Ovary (tissue), 3 donors: ENCODE results near the gene SETD2.

ENCODE experiments used
- CTCF ChIP-seq, 3 donors: fragments of 450-650 bp in 2 of 3; fragments of 200-600 bp in 1 of 3; IDR thresholded peaks; one replicate each; pipeline versions ENCODE4 v1.5.1 to v1.8.0; 2016 to 2022; ENCODE audit warnings: antibody characterized with exemption in 3 of 3, mild to moderate bottlenecking in 1 of 3
- EP300 ChIP-seq: sonication (generic); formaldehyde crosslinking; IDR thresholded peaks from one replicate; pipeline ENCODE4 v1.6.1; 2017; ENCODE audit warnings: antibody characterized with exemption
- POLR2A ChIP-seq: fragments of 450-650 bp; IDR thresholded peaks from one replicate; pipeline ENCODE4 v1.6.1; 2017; ENCODE audit warnings: antibody characterized with exemption, mild to moderate bottlenecking, moderate library complexity
- donor health status: DM: no; HTN: no; CAD: no.

- TF ChIP-seq CTCF (IDR thresholded peaks at IDR 0.05) (no peak), POLR2A (no peak), EP300 (no peak)
Observed at GRCh38 chr3:47134311-47134710, 29.6 kb downstream of the SETD2 start.
